NCI-H2227 (cell line): ENCODE results near the gene CCDC116.
"Not testable (repeated sequence)": the region's sequence is repeated elsewhere in the genome, so short reads cannot be mapped to it uniquely, and the experiment has no call there.

Experiments
- DNase-seq: peaks from one replicate; lab custom pipeline; 2025; ENCODE audit not compliant: unreplicated experiment; lab: John Stamatoyannopoulos, UW

CCDC116 gene

GRCh38 chr22:21678842-21679241 is 46.3 kb downstream of the CCDC116 start:
- not testable (repeated sequence) for DNase-seq

- no peak for DNase-seq
These were observed 46.8 kb downstream of the CCDC116 start for GRCh38 chr22:21679383-21679782.

DNA sequence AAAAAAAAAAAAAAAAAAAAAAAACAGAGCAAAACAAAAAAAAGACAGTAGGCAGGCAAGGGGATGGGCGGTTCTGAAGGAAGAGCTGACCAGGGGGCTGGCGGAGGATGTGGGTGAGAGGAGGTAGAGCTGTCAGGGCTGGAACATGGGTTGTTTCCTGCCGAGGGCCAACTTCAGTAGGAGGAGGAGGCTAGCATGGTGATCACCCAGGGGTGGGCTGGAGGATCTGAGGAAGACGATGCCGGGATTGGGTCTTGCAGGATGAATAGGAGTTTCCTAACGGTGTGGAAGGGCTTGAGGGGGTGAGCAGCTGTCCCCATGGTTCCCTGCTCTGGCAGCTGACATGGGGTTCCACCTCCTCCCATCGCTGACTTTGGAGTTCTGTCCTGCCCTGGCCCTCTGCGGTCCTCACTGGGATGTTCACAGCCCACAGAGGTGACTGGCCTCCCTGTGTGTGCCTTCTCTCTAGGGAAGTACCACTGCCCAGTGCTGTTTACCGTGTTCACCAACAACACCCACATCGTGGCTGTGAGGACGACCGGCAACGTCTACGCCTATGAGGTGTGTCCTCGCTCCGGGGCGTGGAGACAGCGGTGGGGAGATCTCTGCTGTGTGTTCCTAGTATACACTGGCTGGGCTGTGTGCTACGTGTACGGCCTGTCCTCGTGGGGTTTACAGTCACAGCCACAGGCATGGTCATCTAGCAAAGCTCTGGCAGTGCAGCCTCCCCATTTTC is 48.4 kb downstream of the CCDC116 start:
- no peak for DNase-seq

DNA sequence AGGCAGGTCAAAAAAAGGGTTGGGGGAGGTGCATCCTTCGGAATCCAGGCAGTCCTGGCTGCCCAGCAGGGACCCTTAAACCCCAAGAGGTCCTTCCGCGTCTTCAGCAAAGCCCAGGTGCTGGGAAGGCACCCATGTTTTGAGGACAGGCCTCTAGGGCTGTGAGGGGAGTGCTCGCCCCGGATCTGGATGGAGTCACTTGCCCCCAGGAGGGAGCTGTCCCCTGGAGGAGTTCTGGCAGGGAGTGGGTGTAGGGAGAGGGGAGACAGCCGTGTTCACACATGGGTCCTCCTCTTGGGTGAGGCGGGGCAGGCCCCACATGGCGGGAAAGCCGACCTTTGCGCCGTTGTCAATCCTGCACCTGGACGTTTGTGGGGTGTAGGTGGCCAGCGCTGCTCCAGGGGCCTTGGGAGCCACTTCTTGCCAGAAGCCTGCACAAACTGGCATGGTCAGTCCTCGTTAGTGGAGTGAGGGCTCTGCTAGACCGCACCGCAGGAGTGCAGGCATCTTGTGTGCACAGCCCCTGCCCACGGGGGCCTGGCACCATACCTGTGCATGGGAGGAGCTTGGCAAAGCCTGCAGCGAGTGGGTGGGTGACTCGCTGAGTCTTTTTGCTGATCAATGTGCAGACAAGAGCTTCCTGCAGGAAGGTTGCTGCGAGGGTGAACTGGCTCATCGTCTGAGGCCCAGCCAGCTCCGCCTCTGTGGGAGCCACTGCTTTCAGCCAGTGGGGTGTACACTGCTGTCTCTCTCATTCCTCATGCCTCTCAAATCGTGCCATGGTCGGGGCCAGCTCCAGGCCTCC is 49.2 kb downstream of the CCDC116 start:
- no peak for DNase-seq

DNA sequence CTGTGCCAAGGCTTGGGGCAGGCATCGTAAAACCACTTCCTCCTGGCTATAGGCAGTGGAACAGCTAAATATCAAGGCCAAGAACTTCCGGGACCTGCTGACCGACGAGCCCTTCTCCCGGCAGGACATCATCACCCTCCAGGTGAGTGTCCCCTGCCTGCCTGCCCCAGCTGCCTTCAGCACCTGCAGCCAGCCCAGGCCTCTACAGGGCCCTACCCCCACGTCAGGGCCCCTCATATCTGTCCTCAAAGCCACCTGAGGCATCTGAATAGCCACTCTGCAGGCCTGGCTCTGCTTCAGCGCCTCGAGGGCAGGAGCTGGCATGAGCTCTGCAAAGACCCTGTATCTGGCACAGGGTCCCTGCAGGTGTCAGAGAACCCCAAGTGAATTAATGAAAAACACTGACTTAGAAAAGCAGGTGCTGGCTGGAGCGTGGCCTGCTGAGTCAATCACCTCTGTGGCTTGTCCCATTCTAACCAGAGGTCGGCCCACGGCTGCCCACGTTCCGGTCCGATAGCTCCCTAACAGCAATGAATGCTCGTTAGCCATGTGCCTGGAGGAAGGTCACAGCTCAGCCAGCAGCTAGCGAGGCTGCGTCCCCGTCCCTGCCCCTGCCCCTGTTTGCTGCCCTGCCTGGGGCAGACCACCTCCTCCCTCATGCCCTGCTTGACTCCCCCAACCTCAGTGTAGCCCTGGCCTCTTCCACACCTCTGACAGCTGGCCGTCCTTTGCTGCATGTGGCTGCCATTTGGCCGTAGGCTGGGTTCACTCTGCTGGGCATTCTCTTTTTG is 50.0 kb downstream of the CCDC116 start:
- no peak for DNase-seq

DNA sequence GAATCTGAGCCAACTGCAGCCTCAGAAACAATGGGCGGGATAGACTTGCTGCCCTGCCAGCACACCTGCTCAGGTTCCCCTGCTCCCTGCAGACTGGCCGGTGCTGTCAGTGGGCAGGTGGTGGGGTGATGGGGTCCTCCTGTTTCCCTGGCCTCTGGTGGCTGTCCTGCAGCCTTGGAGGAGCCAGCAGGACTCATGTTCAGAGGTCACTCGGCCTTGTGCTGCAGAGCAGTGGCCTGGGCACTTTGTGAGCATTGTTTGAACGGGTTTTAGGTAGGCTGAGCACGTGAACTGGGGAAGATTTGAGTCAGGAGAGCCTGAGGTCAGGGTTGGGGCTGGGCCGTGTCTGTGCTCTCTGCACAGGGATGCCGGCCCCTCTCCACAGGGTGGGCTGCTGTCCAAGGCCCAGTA is 50.8 kb downstream of the CCDC116 start:
- no peak for DNase-seq

DNA sequence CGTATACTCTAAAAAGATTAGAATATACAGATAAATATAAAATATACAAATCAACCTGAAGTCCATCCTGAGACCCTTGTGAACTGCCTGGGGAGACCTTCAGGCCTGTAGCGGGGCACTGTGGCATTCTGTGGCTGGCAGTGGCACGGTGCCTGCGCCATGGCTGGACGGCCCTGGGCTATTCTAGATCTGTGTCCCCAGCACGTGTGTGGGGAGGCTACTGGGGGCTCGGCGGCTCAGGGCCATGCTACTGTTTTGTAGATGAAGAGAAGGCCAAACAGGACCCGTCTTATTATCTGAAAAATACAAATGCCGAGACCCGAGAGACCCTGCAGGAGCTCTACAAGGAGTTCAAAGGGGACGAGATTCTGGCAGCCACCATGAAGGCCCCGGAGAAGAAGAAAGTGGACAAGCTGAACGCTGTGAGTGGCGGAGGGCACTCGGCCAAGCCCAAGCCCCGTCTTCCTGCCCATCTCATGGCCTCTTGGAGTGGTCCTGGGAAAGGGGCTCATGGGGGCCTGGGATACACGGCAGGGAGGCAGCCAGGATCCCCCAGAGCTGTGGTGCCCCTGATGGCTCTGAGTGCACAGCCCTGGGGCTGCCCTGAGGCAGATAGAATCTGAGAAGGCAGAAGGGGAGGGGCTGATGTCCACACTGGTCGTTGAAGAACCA is 52.1 kb downstream of the CCDC116 start:
- DNase-seq = no peak

- DNase-seq = no peak
These were observed 52.6 kb downstream of the CCDC116 start for GRCh38 chr22:21685164-21685513.

DNA sequence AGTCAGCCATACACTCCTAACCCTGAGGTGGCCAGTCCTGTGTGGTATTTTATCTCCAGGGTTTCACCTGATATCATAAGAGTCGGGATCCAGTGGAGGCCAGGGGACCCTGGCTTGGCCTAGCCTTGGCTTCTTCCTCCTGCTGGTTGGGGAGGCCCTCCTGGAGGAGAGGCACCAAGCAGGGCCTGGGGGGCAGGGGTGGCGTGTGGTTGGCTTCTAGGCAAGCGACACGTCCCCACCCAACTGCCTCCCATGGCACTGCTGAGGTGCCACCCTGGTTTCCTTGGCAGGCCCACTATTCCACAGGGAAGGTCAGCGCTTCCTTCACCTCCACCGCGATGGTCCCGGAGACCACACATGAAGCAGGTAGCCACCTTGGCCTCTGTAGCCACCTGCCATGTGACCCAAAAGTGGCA is 53.6 kb downstream of the CCDC116 start:
- DNase-seq = no peak
